ENCODE data around the gene VSTM2L. TPM values are rescaled to one million over a fixed set of nuclear protein-coding genes. Genes with fewer than 3 reads are reported as not detected.

Gene VSTM2L
- total RNA-seq, 2 experiments from 2014 or later = not detected

DNA sequence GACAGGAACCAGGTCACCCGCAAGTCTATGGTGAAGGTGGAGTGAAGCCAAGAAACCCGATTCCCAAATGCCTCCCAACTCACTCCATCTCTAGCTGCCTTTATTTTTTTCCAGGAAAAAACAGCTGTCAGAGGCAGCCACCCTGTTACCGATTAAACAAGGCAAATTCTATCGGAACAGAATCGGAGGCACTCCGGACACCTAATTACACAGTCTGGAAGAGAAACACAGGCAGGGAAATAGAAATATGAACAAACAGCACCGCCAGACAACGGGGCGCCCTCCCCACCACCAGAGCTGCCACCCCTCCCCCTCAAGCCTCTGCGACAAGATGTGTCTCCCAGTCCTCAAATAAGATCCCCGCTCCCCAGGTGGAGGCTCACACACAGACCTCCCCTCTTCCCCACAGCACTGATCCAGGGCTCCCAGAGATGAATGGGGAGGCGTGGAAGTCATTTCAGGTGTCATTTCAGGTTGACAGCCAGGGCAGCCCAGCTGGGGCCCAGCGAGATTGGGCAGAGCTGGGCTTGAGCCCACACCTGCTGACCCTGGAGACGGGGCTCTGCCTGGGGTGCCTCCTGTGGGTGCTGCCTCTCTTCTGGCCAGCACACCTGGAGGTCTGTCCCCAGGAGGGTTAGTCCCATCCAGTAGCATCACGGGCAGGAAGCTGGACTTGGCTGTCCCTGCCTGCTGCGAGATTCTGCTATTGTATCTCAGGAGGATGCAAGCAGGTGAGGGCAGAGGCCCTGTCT is 19.8 kb upstream of the VSTM2L start:
- no peaks in the 10 kb centered on the region for H3K9me3 Mint-ChIP-seq
- POLR2A ChIA-PET = no interaction called here
- H3K4me1 Mint-ChIP-seq = no peaks in the 10 kb centered on the region
- no peak for DNase-seq
- no peak overlapping the region for H3K27ac Mint-ChIP-seq
- CTCF ChIA-PET = interaction anchor here (1.2 kb wide), 1 partner anchor 10 kb away, joined by 6 read pairs; no protein-coding TSS in a partner anchor
- no peak overlapping the region for H3K4me3 Mint-ChIP-seq
- H3K27me3 Mint-ChIP-seq = no peaks in the 10 kb centered on the region
- no peaks in the 10 kb centered on the region for H3K36me3 Mint-ChIP-seq (ENCODE audit: low read depth)

DNA sequence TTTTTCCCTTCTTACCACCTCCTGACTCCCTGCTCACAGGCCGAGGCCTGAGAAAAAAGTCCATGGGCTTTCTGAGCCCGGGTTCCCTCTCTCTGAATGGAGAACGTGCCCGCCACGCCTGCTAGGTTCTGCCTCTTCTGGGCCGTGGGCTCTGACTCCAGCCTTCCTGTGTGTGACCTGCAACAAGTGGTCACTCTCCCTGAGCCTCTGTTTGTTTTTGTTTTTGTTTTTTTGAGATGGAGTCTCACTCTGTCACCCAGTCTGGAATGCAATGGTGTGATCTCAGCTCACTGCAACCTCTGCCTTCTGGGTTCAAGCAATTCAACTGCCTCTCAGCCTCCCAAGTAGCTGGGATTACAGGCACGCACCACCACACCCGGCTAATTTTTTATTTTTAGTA is 17.9 kb upstream of the VSTM2L start:
- Mint-ChIP-seq H3K4me3 (no peak overlapping the region), H3K36me3 (ENCODE audit: low read depth) (no peaks in the 10 kb centered on the region), H3K27ac (no peak overlapping the region), H3K9me3 (no peaks in the 10 kb centered on the region), H3K27me3 (no peaks in the 10 kb centered on the region), H3K4me1 (no peaks in the 10 kb centered on the region)
- no peak for DNase-seq
- CTCF ChIA-PET = no interaction called here
- POLR2A ChIA-PET = no interaction called here

- H3K36me3 Mint-ChIP-seq (ENCODE audit: low read depth) = no peaks in the 10 kb centered on the region
- CTCF ChIA-PET = no interaction called here
These were observed 17.1 kb upstream of the VSTM2L start for GRCh38 chr20:37885593-37886503.

DNA sequence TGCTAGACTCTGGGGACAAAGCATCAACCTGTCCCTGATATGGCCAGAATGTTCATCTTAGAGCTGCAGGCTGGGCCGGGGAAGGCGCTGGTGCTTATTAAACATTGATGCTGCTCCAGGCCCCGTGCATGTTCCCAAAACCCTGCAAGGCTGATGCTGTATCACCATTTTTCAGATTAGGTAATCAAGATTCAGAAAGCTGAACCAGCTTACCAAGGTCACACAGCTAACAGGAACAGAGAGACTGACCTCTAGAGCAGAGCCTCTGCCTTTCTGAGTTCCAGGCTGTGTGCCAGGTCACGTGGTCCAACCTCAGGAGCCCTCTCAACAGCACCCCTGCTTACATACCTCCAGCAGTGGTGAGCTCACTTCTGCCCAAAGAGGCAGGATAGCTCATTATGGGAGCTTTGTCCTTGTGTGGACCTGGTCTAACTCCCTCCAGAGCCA is 16.1 kb upstream of the VSTM2L start:
- no peak overlapping the region for H3K27ac Mint-ChIP-seq
- CTCF ChIA-PET = no interaction called here
- POLR2A ChIA-PET = no interaction called here

More at GRCh38 chr20:37885593-37886503, 17.1 kb upstream of the VSTM2L start:
- H3K27ac Mint-ChIP-seq = no peak overlapping the region
- H3K27me3 Mint-ChIP-seq = no peaks in the 10 kb centered on the region
- no peaks in the 10 kb centered on the region for H3K9me3 Mint-ChIP-seq
- H3K4me3 Mint-ChIP-seq = no peak overlapping the region
- no peaks in the 10 kb centered on the region for H3K4me1 Mint-ChIP-seq
- POLR2A ChIA-PET = no interaction called here
- no peak for DNase-seq

GRCh38 chr20:37888641-37889040 is 14.3 kb upstream of the VSTM2L start:
- DNase-seq = no peak
- Mint-ChIP-seq H3K4me3 (no peak overlapping the region), H3K9me3 (no peaks in the 10 kb centered on the region), H3K36me3 (ENCODE audit: low read depth) (no peaks in the 10 kb centered on the region), H3K4me1 (no peaks in the 10 kb centered on the region), H3K27ac (no peak overlapping the region), H3K27me3 (no peaks in the 10 kb centered on the region)
- ChIA-PET CTCF (no interaction called here), POLR2A (no interaction called here)

More for the DNA sequence above, 16.1 kb upstream of the VSTM2L start:
- Mint-ChIP-seq H3K4me1 (no peaks in the 10 kb centered on the region), H3K4me3 (no peak overlapping the region), H3K27me3 (no peaks in the 10 kb centered on the region), H3K36me3 (ENCODE audit: low read depth) (no peaks in the 10 kb centered on the region), H3K9me3 (no peaks in the 10 kb centered on the region)
- DNase-seq = no peak

GRCh38 chr20:37890108-37890507 is 12.8 kb upstream of the VSTM2L start:
- ChIA-PET CTCF (no interaction called here), POLR2A (no interaction called here)
- DNase-seq = no peak
- Mint-ChIP-seq H3K36me3 (ENCODE audit: low read depth) (no peaks in the 10 kb centered on the region), H3K9me3 (no peaks in the 10 kb centered on the region), H3K4me3 (no peak overlapping the region), H3K27ac (no peak overlapping the region), H3K4me1 (no peaks in the 10 kb centered on the region), H3K27me3 (no peaks in the 10 kb centered on the region)

- Mint-ChIP-seq H3K36me3 (ENCODE audit: low read depth) (no peaks in the 10 kb centered on the region), H3K4me3 (no peak overlapping the region), H3K9me3 (no peaks in the 10 kb centered on the region), H3K27me3 (no peaks in the 10 kb centered on the region), H3K4me1 (no peaks in the 10 kb centered on the region), H3K27ac (no peak overlapping the region)
- DNase-seq = no peak
- POLR2A ChIA-PET = no interaction called here
- CTCF ChIA-PET = no interaction called here
These were observed 12.3 kb upstream of the VSTM2L start for GRCh38 chr20:37890643-37891042.

GRCh38 chr20:37892001-37892400 is 10.9 kb upstream of the VSTM2L start:
- DNase-seq = no peak
- Mint-ChIP-seq H3K27me3 (no peaks in the 10 kb centered on the region), H3K27ac (no peak overlapping the region), H3K36me3 (ENCODE audit: low read depth) (no peaks in the 10 kb centered on the region), H3K9me3 (no peaks in the 10 kb centered on the region), H3K4me1 (no peaks in the 10 kb centered on the region), H3K4me3 (no peak overlapping the region)
- ChIA-PET CTCF (no interaction called here), POLR2A (interaction anchor here (0.5 to 0.6 kb wide), 2 partner anchors 405 to 1427 kb away, joined by 3 read pairs; no protein-coding TSS in a partner anchor)

- Mint-ChIP-seq H3K4me3 (no peak overlapping the region), H3K27me3 (no peaks in the 10 kb centered on the region), H3K9me3 (no peaks in the 10 kb centered on the region), H3K36me3 (ENCODE audit: low read depth) (no peaks in the 10 kb centered on the region), H3K27ac (no peak overlapping the region), H3K4me1 (no peaks in the 10 kb centered on the region)
- DNase-seq = no peak
- CTCF ChIA-PET = no interaction called here
- POLR2A ChIA-PET = no interaction called here
These were observed 9.2 kb upstream of the VSTM2L start for GRCh38 chr20:37893566-37894241.

- POLR2A ChIA-PET = no interaction called here
These were observed 8.5 kb upstream of the VSTM2L start for GRCh38 chr20:37894454-37894853.

GRCh38 chr20:37895166-37895565 is 7.8 kb upstream of the VSTM2L start:
- POLR2A ChIA-PET = no interaction called here
- Mint-ChIP-seq H3K9me3 (no peaks in the 10 kb centered on the region), H3K4me3 (no peak overlapping the region), H3K36me3 (ENCODE audit: low read depth) (no peaks in the 10 kb centered on the region), H3K4me1 (no peaks in the 10 kb centered on the region), H3K27me3 (peaks cover 10% of the 10 kb centered on the region), H3K27ac (no peak overlapping the region)
- no peak for DNase-seq
- CTCF ChIA-PET = interaction anchor here (0.7 kb wide), 1 partner anchor 716 kb away, joined by 3 read pairs; the partner anchor contains the start of genes MROH8 and RPN2

More at GRCh38 chr20:37894454-37894853, 8.5 kb upstream of the VSTM2L start:
- no peak overlapping the region for H3K4me3 Mint-ChIP-seq
- CTCF ChIA-PET = no interaction called here
- DNase-seq = no peak
- H3K4me1 Mint-ChIP-seq = no peaks in the 10 kb centered on the region
- H3K9me3 Mint-ChIP-seq = no peaks in the 10 kb centered on the region
- H3K27ac Mint-ChIP-seq = no peak overlapping the region
- no peaks in the 10 kb centered on the region for H3K36me3 Mint-ChIP-seq (ENCODE audit: low read depth)
- peaks cover 4% of the 10 kb centered on the region for H3K27me3 Mint-ChIP-seq

GRCh38 chr20:37896932-37897548 is 5.9 kb upstream of the VSTM2L start:
- ChIA-PET CTCF (no interaction called here), POLR2A (no interaction called here)
- Mint-ChIP-seq H3K4me1 (peaks cover 1% of the 10 kb centered on the region), H3K4me3 (no peak overlapping the region), H3K27me3 (peaks cover 25% of the 10 kb centered on the region), H3K27ac (no peak overlapping the region), H3K36me3 (ENCODE audit: low read depth) (no peaks in the 10 kb centered on the region), H3K9me3 (no peaks in the 10 kb centered on the region)
- no peak for DNase-seq

Data from activated CD4-positive, alpha-beta T cell treated with anti-CD3 and anti-CD28 coated beads, Interleukin-2, amount 10 ng/mL, durations not matched to agents 7 days and 5 days (primary cell).